Measurements from ENCODE around the gene PISD.

- no peak for TF ChIP-seq CTCF (conservative IDR thresholded peaks at IDR 0.05; ENCODE audit: low read depth, low read length)
- TF ChIP-seq EZH2phosphoT487 (IDR thresholded peaks at IDR 0.05; ENCODE audit: borderline replicate concordance, low read length): no peak
- no peak for TF ChIP-seq EZH2 (IDR thresholded peaks at IDR 0.05; ENCODE audit: low read length, unreplicated experiment)
Measured at GRCh38 chr22:31682751-31683150, 20.7 kb upstream of the PISD start.
